Omental fat pad (tissue), 4 donors: ENCODE results near the gene MAP3K5. TPM values are rescaled to one million over a fixed set of nuclear protein-coding genes. Genes with fewer than 3 reads are reported as not detected.
"Not testable (repeated sequence)": the region's sequence is repeated elsewhere in the genome, so short reads cannot be mapped to it uniquely, and the experiment has no call there.

Source experiments
- ATAC-seq: fragments of 150-250 bp; one replicate; pipeline ENCODE4 v1.9.1; 2016; ENCODE audit warnings: mild to moderate bottlenecking, moderate library complexity; ENCODE audit not compliant: low FRiP score
- DNase-seq: peaks from one replicate; pipeline ENCODE4 v3.0.0-alpha.2; 2019; ENCODE audit warnings: low spot score
- CTCF ChIP-seq, 3 donors: fragments of 450-650 bp; IDR thresholded peaks; one replicate each; pipeline ENCODE4 v1.5.1; 2016 to 2017; ENCODE audit warnings: antibody characterized with exemption in 3 of 3, mild to moderate bottlenecking in 3 of 3, moderate library complexity in 2 of 3
- total RNA-seq, 4 donors: library from RNA; depleted of rRNA; stranded (reverse); fragments of >200 nt; gene quantifications; one replicate each; pipeline ENCODE4 v1.1.0, GENCODE V29; 2016

The MAP3K5 gene
- total RNA-seq, 4 donors from 2014 or later = 31.4 to 53.0 (median 47.2) TPM

GRCh38 chr6:136693090-136693489 is 99.2 kb downstream of the MAP3K5 start:
- TF ChIP-seq CTCF (IDR thresholded peaks at IDR 0.05) = no peak
- DNase-seq (no peak), ATAC-seq (no peak)

- not testable (repeated sequence) for ATAC-seq, DNase-seq
Observed at GRCh38 chr6:136687894-136688293, 104.4 kb downstream of the MAP3K5 start.

GRCh38 chr6:136685540-136686108 is 106.7 kb downstream of the MAP3K5 start:
- TF ChIP-seq CTCF (IDR thresholded peaks at IDR 0.05) = no peak
- no peak for ATAC-seq
- DNase-seq = no peak

- TF ChIP-seq CTCF (IDR thresholded peaks at IDR 0.05) = no peak
- ATAC-seq (no peak), DNase-seq (no peak)
Observed at GRCh38 chr6:136684466-136684865, 107.8 kb downstream of the MAP3K5 start.

GRCh38 chr6:136683209-136683941 is 108.9 kb downstream of the MAP3K5 start:
- no peak for ATAC-seq
- TF ChIP-seq CTCF (IDR thresholded peaks at IDR 0.05) = no peak

GRCh38 chr6:136682292-136682691 is 110.0 kb downstream of the MAP3K5 start:
- TF ChIP-seq CTCF (IDR thresholded peaks at IDR 0.05) = no peak
- no peak for ATAC-seq

More at GRCh38 chr6:136683209-136683941, 108.9 kb downstream of the MAP3K5 start:
- DNase-seq = no peak

GRCh38 chr6:136677822-136678221 is 114.5 kb downstream of the MAP3K5 start:
- DNase-seq (no peak), ATAC-seq (no peak)
- TF ChIP-seq CTCF (IDR thresholded peaks at IDR 0.05) = no peak

More at GRCh38 chr6:136682292-136682691, 110.0 kb downstream of the MAP3K5 start:
- no peak for DNase-seq
